ENCODE results near the gene ARHGEF28.

The ARHGEF28 gene

DNA sequence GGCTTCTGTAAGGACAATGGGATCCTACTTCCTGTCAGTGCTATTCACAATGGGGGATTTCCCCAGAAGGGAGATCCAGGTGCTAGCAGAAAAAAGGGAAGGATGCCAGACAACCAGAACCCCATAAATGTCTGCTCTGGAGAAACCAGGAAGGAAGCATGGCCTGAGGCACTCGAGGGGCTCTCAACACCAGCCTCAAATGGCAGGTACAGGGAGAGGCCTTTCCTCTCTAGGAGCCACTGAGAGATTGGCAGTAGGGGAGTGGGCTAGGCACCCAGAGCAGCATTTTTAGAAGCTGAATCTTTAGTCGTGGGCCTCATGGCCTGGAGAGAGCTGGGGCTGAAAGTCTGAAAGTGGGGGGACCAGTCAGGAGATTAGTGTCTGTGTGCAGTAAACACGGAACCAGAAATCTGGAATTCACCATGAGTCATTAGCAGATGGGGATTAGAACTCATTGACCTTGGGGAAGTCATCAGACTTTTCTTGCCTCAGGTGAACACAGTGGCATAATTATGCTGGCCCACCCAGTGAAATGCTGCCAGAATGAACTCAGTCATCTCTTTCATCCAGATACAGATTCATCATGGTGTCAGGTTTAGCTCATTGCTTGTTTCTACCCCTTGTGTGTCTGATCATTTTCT is 28.3 kb downstream of the ARHGEF28 start:
- no peak for DNase-seq (ENCODE audit: low read depth, low spot score)

DNA sequence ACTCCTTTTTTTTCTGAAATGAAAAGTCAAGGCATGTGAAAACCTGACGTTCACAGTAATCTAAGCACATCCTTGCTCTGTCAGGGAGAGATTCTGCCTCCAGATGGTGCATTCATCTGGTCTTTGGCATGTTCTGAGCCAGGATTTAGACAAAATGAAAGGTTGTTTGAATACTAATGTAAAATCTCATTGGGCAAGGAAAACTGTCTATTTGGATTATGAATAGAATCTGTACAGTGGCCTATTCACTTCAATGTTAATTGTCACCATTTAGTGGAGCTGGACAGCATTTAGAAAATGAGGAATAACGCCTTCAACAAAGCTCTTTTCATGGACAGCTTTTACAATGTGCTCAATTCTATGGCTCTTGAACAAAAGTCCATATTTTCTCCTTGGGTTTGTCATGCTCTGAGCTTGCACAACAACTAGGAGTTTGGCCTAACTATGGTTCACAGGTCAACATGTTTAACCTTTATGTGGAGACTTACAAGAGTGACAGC is 28.9 kb downstream of the ARHGEF28 start:
- DNase-seq (ENCODE audit: low read depth, low spot score), result no peak

DNA sequence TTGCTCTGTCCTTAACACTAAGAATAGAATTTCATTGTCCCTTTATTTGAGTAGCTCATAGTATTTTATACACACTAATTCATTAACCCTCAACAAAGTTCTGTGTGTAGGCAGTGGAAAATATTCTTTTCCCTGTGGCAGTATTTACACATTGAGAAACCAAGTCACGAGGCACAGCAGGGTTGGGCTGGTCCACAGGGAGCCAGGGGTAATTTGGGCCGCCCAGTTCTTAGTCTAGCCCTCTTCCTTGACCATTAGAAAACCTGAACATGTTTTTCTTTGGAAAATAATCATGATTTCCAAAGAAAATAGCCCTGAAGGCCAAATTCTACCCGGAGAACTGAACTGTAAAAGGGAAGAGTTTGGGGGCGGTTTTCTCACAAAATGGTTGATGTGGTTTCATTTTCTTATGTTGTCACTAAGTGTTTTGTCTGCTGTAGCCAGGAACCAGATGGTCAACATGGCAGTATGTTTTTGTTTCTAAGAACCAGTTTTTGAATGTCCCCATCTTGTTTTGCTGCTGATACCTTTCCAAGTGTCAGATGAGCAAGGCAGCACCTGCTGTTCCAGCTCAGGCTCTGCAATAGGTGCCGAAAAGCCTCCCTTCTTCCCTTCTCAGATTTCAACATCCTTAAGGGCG is 29.6 kb downstream of the ARHGEF28 start:
- no peak for DNase-seq (ENCODE audit: low read depth, low spot score)

DNA sequence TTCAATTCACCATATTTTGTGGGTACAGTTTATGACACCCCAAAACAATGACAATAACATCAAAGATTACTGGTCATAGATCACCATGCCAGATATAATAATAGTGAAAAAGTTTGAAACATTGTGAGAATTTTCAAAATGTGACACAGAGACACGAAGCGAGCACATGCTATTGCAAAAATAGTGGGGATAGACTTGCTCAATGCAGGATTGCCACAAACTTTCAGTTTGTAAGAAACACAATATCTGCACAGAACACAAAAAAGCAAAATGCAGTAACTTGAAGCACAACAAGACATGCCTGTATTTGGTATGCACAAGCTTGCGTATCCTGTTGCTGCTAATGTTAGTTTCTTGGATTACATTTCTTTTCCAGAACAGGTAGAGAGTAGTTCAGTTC is 35.8 kb downstream of the ARHGEF28 start:
- no peak for DNase-seq (ENCODE audit: low read depth, low spot score)

DNA sequence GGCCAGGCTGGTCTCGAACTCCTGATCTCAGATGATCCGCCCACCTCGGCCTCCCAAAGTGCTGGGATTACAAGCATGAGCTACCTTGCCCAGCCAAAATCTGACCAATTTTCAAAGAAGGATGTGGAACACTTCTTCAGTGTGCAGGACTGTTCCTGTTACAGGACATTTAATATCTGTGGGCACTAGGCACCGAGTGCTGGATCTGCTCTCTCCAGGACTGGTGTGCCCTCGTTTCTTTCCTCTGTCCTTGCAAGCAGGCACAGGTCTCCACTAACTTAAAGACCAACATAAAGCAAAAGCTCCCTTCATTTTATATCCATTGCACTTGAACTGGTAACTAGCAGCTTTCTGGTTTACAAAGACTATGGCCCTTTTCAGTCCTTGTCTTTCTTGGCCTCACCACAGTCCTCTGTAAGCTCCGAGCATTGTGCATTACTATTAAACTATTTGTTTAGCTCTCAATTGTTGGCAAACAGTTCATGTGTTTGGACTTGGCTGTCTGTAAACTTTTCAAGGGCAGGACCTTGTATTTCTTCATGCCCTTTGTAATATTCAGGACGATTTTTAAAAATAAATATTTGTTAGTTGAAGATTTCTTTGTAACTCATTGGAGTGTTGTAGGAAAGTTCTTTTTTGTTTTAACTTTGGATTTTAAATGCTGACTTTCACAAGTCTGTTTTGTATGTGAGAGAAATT is 37.3 kb downstream of the ARHGEF28 start:
- no peak for DNase-seq (ENCODE audit: low read depth, low spot score)

DNA sequence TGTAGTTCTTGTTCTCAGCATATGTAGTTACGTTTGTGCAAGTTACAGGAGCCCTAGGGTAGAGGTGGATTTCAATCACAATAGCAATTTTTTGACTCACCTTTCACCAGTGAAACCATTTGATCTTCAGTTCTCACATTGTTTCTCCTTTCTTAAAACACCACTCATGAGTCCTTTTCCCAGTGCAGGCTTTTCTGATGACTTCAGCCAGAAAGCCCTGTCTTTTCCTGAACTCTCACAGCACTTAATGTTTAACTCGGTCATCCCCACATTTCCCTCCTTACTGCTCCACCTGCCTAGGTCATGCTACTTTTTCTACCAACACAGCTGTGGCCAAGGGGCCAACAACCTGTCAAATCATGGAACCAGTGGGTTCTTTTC is 37.9 kb downstream of the ARHGEF28 start:
- no peak for DNase-seq (ENCODE audit: low read depth, low spot score)

DNA sequence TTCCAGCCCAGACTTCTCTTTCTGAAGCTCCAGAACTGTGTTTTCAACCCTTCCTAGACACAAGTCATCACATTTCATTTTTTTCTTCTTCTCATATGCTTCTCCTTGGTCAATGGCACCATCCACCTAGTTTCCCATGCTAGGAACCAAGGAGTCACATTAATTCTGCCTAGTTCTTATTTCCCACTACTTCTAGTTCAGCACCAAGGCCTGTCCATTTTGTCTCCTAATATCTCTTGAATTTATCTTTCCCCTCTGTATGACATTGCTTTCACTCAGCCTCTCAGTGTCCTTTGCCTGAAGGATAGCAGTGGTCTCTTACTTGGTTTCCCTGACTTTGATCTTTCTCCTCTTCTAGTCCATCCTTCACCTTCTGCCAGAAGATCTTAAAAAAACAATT is 38.8 kb downstream of the ARHGEF28 start:
- no peak for DNase-seq (ENCODE audit: low read depth, low spot score)

DNA sequence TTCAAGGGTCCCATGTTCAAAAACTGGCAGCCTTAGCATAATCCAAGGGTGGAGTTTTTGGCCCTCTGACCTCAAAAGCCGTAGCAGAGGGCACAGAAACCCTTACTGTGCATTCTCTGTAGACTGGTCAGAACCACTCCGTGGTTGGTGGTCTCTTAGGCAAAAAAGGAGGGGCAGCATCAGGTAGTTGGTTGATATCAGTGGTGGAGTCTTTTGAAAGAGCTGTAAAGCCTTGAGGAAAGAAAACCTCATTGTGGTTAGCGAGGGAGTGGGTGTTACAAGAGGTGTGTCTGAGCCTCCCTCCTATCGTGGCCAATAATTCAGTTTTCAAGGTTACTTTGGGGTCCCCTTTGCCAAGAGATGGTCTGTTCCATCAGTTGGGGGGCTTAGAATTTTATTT is 40.9 kb downstream of the ARHGEF28 start:
- no peak for DNase-seq (ENCODE audit: low read depth, low spot score)

DNA sequence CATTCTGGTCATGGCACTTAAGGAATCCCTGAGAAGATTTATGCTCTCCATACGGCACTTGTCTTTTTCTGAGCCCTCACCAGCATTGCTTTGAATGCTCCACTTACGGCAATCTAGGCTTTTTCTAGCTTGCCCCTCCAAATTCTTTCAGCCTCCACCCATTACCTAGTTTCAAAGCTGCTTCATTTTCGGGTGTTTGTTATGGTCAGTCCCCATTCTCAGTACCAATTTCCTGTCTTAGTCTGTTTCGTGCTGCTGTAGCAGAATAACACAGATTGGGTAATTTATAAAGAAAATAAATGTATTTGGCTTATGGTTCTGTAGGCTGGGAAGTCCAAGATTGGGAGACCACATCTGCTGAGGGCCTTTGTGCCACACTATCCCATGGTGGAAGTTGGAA is 42.0 kb downstream of the ARHGEF28 start:
- no peak for DNase-seq (ENCODE audit: low read depth, low spot score)

DNA sequence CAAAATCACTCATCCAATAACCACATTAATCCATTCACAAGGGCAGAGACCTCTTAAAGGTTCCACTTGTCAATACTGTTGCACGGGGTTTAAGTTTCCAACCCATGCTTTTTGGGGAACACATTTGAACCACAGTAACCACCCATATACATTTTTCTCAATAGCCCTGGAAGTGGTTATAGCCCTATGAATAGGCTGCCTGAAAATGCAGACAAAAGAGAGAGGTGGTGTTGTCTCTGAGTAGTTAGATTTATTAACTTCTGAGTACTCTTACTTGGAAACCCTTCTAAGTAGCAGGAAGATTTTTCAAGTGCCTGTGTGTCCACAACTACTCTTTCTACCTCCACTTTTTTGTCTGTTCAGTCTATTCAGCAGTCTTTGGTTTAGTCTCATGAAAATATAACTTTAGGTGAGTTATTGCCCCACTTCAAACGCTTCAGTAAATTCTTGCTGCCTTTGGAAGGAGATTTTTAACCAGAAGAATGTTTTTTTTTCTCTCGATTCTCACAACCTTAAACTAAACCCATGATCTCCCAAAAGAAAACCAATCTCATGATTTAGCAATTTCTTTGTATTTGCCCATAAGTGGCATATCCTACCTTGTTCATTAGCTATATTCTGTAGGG is 42.6 kb downstream of the ARHGEF28 start:
- no peak for DNase-seq (ENCODE audit: low read depth, low spot score)

DNA sequence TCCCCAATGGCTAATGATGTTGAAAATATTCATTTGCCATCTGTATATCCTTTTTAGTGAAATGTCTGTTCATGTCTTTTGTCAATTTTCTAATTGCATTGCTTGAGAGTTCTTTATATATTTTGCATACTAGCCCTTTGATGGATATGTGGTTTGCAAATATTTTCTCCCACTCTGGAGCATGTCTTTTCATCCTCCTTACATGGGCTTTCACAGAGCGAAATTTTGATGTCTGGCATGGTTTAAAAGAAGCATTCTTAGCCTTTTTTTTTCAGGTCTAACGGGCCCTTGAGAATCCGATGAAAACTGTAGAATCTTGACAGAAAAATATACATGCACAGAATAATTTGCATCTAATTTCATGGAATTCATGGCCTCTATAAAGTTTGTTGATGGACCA is 44.7 kb downstream of the ARHGEF28 start:
- DNase-seq (ENCODE audit: low read depth, low spot score), result no peak

DNA sequence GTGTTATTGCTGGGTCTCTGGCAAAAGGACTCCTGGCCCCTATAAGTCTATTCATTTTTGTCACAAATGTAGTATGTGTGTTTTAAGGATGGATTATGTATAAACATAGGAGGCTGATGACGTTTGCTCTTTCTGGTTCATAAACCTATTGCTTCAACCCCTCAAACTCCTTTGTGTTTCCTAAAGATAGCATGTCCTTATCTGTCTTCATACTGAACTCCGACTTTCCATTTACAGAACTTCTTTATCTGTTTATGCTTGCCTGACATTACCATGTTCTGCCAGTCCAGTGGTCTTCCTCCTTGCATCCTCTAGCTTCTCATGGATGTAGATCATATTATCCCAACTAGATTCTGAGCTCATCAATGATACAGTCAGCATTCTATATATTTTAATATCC is 46.1 kb downstream of the ARHGEF28 start:
- no peak for DNase-seq (ENCODE audit: low read depth, low spot score)

DNA sequence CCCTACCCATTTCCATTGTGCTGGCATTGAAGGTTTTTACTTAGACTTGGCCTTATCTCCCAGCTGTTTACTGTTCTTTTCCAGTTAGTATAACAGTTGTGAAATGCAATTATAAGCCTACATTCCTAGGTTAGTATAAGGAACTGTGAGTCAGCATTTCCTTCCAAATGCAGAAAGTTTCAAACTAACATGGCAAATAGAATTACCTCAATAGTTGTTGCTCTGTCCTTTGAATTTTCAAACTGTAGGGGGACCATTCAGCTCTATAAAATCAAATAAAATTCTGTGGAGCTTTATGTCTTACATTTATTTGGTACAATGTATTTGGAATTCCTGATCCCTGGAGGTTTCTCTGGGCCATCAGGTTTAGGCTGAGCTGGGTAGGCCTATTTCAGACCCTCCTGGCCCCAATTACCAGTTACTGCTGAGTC is 47.2 kb downstream of the ARHGEF28 start:
- no peak for DNase-seq (ENCODE audit: low read depth, low spot score)

DNA sequence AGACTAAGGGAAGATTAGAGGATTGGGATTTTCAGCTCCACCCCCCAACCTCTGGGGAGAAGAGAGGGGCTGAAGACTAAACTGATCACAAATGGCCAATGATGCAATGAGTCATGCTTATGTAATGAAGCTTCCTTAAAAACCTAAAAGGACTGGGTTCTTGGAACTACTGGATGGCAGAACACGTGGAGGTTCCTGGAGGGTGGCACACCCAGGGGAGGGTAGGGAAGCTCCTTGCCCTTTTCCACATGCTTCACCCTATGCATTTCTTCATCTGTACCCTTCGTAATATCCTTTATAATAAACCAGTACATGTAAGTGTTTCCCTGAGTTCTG is 48.6 kb downstream of the ARHGEF28 start:
- no peak for DNase-seq (ENCODE audit: low read depth, low spot score)

DNA sequence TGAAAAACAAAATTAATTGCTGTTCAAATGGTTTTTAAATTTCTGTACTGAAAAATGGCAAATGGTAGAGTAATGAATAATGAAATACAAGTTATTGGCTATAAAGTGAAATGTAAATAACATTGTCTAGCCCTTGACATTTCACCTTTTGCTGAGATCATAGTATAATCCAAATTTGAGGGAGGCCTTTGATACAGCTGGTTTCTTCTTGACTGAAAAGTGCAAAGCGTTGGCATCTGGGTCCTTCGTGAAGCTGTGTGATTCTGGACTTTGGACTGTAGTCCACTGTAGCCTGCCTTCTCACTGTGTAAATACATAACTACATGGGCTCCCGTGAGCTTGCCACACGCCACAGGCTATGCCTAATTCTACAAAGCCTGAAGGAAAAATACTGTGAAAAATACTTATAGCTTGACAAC is 52.3 kb downstream of the ARHGEF28 start:
- DNase-seq (ENCODE audit: low read depth, low spot score), result no peak

DNA sequence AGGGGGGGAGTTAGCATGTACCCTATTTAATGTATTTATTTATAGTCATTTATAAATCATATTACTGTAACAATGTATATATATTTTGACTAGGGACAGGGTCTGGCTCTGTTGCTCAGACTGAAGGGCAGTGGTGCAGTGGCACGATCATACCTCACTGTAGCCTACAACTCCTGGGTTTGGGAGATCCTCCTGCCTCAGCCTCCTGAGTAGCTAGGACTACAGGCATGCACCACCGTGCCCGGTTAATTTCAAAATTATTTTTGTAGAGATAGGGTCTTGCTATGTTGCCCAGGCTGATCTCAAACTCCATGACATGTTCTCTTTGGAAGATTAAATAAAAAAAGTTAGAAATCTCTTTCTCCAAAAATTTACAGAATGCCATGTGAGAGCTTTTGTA is 52.8 kb downstream of the ARHGEF28 start:
- DNase-seq (ENCODE audit: low read depth, low spot score), result no peak

DNA sequence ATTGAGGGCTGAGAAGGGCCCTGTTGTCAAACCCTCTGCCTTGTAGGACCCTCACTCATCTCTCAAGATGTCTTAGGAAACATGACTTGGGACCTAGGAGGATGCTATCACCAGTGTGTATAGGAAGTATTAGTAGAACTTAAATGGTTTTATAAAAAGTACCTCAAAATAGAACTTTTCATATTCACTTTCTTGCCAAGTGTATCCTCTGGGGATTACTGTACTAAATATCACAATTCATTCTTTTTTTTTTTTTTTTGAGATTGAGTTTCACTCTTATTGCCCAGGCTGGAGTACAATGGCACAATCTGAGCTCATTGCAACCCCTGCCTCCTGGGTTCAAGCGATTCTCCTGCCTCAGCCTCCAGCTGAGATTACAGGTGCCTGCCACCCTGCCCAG is 56.2 kb downstream of the ARHGEF28 start:
- no peak for DNase-seq (ENCODE audit: low read depth, low spot score)

DNA sequence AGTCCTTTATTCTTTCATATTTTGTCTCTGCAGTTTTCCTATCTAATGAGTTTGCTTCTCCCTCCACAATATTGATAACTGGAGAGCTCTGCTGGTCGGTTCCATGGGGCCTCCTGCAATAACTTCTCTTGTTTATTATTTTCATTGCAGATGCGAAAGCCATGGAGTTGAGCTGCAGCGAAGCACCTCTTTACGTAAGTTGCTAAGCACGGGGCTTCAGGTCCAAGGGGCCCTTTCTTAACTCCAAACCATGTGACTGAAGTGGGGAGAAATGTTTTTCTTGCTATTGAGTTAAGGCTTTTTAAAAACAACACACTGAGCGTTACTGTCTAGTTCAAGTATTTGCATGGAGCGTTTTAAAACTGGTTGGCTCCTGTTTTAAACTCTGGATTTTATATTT is 58.7 kb downstream of the ARHGEF28 start:
- DNase-seq (ENCODE audit: low read depth, low spot score), result no peak

DNA sequence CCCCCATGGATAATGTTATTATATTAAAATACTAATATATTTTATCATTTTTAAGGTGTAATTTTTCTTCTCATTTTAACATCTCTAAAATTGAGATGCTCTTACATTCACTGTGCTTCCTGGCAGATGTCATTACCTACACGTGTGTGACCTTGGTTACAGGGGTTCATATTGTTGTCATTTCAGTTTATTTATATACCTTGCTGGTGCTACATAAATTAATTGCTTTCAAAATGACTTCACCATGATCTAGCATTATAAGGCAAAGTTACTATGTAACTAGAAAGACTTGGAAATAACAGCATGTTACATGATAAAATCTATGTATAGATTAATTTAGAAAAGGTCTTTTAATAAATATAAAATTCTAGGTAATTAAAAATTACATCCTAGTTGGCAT is 60.9 kb downstream of the ARHGEF28 start:
- no peak for DNase-seq (ENCODE audit: low read depth, low spot score)

DNA sequence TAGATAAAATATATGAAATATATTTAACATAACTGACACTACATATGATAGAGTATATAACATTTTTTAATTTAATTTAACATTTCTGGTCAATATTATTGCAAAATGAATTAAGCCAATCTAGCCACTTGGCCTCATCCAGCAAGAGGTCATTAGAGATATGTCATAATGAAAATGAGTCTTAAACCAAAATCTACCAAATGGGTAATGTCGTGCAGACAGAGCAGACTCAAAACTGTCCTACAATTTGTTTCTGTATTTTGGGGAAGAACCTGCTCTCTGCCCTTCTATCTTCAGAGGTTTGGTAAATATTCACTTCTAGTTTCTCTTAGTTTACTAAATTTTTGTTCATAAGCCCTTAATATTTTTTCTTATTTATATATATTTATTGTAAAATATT is 61.4 kb downstream of the ARHGEF28 start:
- DNase-seq (ENCODE audit: low read depth, low spot score), result no peak

DNA sequence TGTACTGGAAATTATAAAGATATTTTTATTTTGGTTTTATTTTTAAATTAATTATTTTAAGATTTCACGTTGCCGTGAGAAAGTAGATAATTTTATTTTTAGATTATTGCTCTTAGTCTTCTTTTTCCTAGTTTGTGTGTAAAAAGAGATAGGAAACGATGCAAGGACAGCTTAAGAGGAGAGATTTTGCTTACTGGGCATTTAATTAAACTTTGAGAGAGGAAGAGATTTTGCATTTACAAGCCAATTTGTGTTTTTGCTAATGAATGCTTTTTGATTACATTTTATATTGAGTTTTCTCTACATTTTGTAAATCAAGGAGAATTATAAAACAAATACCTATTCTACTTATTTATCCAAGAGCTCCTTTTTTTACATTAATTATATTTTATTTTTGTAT is 64.0 kb downstream of the ARHGEF28 start:
- DNase-seq (ENCODE audit: low read depth, low spot score), result no peak

DNA sequence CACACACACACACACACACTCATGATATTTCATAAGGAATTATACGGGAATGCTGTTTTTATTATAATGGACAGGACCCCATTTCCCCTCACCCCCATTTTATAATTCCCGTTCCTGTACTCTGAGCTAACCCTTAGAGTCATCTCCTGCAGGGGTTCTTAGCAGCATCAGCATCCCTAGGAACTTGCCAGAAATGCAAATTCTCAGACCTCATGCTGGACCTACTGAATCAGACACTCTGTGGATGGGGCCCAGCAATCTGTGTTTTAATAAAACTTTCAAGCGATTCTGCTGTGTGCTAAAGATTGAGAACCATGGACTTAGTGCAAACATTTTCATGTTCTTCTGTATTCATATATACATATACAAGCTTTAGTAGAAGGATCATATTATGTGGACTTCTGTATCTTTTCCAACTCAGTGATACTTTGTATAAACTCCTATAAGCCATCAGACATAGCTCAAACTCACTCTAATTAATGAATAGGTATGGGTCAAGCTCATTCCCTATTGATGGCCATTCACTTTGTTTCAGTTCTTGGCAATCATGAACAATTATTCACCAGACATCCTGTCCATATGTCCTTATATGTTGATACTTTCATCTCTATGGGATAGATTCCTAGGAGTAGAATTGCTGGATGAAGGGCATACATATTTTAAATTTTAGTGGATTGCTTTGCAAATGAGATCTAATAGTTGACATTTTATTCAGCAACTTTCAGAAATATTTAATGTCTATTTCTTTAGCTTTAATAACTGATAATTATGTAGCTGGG is 65.5 kb downstream of the ARHGEF28 start:
- DNase-seq (ENCODE audit: low read depth, low spot score), result no peak
